Measurements from ENCODE around the gene CCDC90B.
"Not testable (repeated sequence)": the region's sequence is repeated elsewhere in the genome, so short reads cannot be mapped to it uniquely, and the experiment has no call there.

CCDC90B gene

DNA sequence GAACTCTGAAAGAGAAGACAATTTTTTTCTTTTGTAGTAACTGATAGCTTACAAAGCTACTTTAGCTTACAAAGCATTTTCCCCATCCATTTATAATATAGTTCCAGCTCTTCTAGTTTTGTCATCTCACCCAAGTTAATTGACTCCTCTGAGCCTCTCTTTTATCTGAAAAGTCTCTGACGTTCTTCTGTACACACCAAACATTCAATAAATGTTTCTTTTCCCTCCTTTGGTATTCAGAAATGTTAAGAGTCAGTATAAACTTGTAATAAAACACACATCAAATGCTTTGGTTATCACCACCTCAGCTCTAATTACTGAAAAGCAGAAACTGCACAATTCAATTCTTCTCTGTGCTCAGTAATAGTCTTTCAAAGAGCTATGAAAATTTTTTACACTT lies 5.9 kb downstream of the CCDC90B start:
- TF ChIP-seq, protein P1, sequence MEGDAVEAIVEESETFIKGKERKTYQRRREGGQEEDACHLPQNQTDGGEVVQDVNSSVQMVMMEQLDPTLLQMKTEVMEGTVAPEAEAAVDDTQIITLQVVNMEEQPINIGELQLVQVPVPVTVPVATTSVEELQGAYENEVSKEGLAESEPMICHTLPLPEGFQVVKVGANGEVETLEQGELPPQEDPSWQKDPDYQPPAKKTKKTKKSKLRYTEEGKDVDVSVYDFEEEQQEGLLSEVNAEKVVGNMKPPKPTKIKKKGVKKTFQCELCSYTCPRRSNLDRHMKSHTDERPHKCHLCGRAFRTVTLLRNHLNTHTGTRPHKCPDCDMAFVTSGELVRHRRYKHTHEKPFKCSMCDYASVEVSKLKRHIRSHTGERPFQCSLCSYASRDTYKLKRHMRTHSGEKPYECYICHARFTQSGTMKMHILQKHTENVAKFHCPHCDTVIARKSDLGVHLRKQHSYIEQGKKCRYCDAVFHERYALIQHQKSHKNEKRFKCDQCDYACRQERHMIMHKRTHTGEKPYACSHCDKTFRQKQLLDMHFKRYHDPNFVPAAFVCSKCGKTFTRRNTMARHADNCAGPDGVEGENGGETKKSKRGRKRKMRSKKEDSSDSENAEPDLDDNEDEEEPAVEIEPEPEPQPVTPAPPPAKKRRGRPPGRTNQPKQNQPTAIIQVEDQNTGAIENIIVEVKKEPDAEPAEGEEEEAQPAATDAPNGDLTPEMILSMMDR (conservative IDR thresholded peaks at IDR 0.05) = no peak
- H3K27ac ChIP-seq = peak overlapping the region; percentile 91; the same call in 1 of the 2 replicates

GRCh38 chr11:83278351-83278750 lies 7.8 kb downstream of the CCDC90B start:
- TF ChIP-seq, protein P1 (conservative IDR thresholded peaks at IDR 0.05) = no peak
- H3K27ac ChIP-seq = no peak overlapping the region

DNA sequence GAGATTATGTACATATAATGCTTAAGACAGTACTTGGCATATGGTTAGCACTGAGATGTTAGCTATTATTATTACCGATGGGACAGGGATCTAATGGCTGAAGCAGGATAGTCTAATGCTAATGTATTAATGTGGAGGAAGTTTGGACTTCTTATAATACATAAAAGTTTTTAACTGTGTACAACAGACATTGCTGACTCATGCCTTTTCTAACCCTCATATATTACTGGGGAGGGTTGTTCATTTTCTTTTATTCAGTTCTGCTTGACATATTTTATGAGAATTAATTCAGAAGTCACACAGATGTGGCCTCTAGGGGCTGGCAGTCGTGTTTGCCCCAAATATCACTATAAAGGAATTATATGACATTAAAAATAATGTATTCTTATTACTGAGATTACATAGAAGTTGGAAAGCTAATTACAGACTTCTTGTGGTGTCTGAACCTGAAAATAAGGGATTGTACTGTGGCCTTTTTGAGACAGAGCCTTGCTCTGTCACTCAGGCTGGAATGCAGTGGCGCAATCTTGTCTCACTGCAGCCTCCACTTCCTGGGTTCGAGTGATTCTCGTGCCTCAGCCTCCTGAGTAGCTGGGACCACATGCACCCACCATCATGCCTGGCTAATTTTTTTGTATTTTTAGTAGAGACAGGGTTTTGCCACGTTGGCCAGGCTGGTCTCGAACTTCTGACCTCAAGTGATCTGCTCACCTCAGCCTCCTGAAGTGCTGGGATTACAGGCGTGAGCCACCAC lies 10.1 kb downstream of the CCDC90B start:
- no peak overlapping the region for H3K27ac ChIP-seq
- TF ChIP-seq, protein P1 (conservative IDR thresholded peaks at IDR 0.05) = no peak

DNA sequence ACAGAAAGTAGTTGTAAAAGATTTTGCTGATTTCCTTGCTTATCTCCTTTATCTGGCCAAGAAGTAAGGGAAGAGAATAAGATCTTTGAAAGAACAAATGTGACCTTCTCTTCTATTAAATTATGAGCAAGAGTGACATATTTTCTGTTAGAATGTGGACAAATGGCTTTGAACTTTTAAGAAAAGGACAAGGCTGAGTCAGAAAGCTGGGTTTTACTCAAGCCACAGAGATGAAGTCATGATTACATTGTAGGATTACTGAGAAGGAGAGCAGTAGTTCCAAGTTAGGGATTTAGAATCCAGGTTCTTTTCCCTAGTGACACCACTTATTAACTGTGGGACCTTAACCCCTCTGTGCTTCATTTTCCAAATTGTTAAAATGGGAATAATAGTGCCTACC lies 13.5 kb downstream of the CCDC90B start:
- H3K27ac ChIP-seq = no peak overlapping the region
- TF ChIP-seq, protein P1 (conservative IDR thresholded peaks at IDR 0.05) = no peak

DNA sequence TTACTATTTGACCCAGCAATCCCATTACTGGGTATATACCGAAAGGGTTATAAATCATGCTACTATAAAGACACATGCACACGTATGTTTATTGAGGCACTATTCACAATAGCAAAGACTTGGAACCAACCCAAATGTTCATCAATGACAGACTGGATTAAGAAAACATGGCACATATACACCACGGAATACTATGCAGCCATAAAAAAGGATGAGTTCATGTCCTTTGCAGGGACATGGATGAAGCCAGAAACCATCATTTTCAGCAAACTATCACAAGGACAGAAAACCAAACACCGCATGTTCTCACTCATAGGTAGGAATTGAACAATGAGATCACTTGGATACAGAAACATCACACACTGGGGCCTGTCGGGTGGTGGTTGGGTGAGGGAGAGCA lies 14.4 kb downstream of the CCDC90B start:
- H3K27ac ChIP-seq = not testable (repeated sequence)

DNA sequence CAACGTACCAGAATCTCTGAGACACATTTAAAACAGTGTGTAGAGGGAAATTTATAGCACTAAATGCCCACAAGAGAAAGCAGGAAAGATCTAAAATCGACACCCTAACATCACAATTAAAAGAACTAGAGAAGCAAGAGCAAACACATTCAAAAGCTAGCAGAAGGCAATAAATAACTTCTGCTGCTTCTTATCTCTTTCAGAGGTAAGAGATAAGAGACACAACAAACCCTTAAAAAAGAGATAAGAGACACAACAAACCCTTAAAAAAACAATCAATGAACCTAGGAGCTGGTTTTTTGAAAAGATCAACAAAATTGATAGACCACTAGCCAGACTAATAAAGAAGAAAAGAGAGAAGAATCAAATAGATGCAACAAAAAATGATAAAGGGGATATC lies 17.1 kb downstream of the CCDC90B start:
- peak overlapping the region; percentile 45; the same call in 1 of the 2 replicates for H3K27ac ChIP-seq

GRCh38 chr11:83265331-83265730 lies 20.8 kb downstream of the CCDC90B start:
- TF ChIP-seq, protein P1 (conservative IDR thresholded peaks at IDR 0.05) = no peak

GRCh38 chr11:83259559-83259958 lies 26.6 kb downstream of the CCDC90B start:
- TF ChIP-seq, protein P1 (conservative IDR thresholded peaks at IDR 0.05) = no peak
- no peak overlapping the region for H3K27ac ChIP-seq

More at GRCh38 chr11:83265331-83265730, 20.8 kb downstream of the CCDC90B start:
- H3K27ac ChIP-seq = no peak overlapping the region
